Measurements from ENCODE around the gene PPP2R2C.

DNA sequence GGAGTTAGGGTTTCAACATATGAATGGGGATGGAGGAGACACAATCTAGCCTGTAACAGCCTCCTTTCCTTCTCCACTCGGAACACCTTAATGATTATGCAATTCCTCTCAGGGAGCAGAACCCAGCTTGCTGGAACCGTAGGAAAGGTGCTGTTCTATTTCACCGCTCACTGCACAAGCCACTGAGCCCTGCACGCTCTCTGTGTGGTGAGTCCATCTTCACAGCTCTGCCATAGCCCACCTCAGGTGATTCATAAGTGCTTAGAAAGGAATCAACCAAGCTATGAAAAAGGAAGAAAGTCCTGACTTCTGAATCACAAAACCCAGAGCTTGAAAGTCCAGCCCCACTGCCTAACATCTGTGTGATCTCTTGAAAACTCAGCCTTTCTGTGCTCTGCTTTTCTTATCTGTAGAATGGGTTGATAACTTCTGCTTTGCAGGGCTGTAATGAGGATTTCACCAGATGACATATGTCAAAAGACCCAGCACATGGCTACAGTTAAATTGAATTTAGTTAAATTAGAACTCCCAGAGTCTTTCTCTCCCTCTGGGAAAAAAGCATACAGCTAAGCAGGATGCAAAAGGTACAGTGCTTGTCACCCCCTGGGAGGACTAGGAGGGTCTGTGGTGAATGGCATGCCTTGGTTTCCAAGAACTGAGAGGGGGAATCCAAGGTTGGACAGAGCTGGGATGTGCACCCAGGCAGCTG lies 111.2 kb downstream of the PPP2R2C start:
- TF ChIP-seq EZH2 (IDR thresholded peaks at IDR 0.05; ENCODE audit: low read depth, unreplicated experiment) (no peak), POLR2AphosphoS5 (IDR thresholded peaks at IDR 0.05; ENCODE audit: low read depth) (no peak)
- TF ChIP-seq, protein P1, sequence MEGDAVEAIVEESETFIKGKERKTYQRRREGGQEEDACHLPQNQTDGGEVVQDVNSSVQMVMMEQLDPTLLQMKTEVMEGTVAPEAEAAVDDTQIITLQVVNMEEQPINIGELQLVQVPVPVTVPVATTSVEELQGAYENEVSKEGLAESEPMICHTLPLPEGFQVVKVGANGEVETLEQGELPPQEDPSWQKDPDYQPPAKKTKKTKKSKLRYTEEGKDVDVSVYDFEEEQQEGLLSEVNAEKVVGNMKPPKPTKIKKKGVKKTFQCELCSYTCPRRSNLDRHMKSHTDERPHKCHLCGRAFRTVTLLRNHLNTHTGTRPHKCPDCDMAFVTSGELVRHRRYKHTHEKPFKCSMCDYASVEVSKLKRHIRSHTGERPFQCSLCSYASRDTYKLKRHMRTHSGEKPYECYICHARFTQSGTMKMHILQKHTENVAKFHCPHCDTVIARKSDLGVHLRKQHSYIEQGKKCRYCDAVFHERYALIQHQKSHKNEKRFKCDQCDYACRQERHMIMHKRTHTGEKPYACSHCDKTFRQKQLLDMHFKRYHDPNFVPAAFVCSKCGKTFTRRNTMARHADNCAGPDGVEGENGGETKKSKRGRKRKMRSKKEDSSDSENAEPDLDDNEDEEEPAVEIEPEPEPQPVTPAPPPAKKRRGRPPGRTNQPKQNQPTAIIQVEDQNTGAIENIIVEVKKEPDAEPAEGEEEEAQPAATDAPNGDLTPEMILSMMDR (conservative IDR thresholded peaks at IDR 0.05; ENCODE audit: low read depth in 2 of 2): no peak

Measured in GM23338 (cell line).